SHP77 treated with DMSO at 0.1 percent for 48 hours (cell line): ENCODE data around the gene CSF1.

ENCODE experiments used
- DNase-seq: peaks from one replicate; lab custom pipeline; 2025; lab: John Stamatoyannopoulos, UW

CSF1 gene

DNA sequence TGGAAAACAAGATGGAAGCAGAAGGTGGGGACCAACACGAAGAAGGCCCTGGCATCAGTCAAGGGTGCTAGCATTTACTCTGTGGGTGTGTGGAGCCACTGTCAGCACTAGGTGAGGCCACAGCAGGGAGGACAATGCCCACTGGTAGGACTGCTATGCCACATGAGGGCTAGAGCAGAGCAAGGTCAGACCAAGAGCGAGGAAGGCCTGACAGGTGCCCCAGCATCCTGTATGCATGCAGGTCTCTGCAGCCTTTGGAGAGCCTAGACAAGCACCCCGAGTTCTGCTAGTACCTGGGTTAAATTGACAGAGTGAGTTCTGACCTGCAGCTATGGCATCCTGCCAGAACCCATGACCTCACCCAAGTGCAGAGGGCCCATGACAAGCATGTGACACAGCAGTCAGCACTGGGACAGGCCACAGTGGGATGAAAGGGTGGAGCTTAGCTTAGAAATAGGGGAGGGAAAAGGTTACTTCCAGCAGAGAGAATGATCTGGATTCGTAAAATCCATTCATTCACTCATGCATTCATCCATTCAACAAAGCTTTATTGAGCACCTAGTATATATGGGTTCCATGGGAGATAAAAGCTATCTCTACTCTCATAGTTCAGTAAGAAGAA lies 9.0 kb upstream of the CSF1 start:
- no peak for DNase-seq

GRCh38 chr1:109902204-109902985 lies 8.3 kb upstream of the CSF1 start:
- no peak for DNase-seq

GRCh38 chr1:109903376-109903930 lies 7.2 kb upstream of the CSF1 start:
- no peak for DNase-seq

DNA sequence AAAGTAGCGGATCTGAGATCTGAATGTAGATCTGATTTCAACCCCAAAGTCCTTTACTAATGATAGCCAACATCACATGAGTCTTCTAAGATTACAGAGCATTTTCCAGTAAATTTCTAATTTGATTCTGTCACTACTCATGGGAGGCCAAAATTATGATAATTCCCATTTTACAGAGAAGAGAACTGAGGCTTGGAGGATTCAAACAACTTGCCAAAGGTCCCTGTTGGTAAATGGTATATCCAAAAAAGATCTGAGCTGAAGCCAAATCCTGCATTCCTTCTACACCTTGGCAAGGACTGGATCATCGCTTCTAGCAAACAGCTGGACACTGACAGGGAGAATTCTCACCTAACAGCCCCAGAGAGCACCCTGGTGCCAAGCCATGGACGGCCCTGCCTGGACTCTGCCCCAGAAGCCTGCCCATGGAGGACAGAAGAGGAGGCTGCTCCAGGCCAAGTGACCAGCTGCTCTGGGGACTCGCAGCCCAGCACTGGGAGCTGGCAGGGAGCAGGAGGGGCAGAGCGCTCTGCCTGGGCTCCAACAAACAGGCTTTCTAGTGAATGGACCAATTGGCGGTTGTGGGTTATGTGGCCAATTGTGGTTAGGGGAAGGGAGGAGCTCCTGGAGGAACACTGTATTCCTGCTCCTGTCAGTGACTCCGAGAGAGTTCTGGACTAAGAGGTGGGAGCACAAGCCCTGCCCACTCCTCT lies 6.4 kb upstream of the CSF1 start:
- no peak for DNase-seq

DNA sequence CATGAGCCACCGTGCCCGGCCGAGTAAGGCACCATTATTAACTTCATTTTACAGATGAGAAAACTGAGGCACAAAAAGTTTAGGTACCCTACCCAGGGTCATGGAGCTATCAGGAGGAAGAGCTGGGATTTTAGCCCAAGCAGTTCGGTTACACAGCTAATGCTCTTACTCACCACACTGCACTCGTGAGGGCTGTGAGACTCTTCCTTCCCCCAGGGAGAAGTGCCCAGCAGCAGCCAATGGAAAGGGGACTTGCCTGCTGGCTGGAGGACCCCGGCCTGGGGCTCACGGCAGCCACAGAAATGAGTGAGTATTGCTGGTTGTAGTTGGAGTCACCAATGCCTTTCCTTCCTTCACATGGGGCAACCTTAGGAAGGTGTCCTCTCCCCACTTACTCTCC lies 5.2 kb upstream of the CSF1 start:
- DNase-seq: no peak

DNA sequence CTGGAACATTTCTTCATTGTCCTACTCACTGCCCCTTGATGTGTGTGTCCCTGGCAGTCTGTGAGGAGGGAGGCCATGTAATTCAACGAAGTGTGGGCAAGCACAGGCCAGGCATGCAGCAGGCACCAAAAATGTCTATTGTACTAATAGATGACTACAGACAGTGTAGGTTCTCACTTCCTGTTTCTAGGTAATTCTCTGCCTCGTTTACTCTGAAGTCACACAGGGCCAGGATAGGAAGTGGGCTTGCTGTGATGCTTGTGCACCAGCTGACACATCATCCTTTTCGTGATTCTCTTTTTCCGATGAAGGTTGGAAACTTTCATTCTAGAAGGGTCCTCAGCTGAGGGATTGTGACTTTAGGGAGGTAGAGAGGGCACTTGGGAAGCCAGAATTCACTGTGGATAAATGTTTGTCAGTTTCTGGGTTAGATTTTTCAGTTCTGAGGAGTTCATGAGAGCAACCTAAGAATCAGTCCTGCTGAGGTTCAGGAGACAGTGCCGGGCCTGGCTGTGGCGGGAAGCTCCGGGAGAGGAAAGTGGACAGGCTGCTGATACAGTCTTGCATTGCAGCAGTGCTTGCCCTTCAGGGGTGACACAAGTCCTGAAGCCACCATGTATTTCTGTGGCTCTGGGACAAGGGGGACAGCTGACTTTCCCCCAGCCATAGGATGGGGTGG lies 4.3 kb upstream of the CSF1 start:
- DNase-seq: no peak

- no peak for DNase-seq
Observed at GRCh38 chr1:109906839-109907180, 3.8 kb upstream of the CSF1 start.

DNA sequence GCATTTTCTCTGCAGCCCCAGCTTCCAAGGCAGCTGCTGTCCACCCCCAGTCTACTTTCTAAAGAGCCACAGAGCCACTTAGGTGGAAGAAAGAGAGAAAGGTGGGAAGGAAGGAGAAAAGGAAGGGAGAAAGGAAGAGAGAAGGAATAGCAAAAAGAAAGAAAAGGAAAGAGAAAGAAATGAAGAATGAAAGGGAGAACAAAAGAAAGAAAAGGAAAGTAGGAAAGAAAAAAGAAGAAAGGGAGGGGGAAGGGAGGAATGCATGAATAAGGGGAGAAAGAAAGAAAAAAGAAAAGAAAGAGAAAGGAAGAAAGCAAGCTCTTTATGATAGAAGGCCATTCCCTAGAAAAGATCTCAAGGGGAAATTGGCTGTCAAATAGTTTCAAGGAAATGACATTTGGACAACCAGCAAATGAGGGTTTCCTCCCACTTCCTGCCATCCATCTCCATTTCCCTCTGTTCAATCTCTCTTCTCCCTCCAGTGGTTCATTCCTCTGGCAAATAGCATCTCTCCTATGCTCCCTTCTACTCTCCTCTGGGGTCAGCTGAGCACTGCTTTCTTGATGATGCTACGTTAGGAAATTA lies 3.4 kb upstream of the CSF1 start:
- no peak for DNase-seq

GRCh38 chr1:109908836-109909235 lies 1.8 kb upstream of the CSF1 start:
- DNase-seq: no peak

DNA sequence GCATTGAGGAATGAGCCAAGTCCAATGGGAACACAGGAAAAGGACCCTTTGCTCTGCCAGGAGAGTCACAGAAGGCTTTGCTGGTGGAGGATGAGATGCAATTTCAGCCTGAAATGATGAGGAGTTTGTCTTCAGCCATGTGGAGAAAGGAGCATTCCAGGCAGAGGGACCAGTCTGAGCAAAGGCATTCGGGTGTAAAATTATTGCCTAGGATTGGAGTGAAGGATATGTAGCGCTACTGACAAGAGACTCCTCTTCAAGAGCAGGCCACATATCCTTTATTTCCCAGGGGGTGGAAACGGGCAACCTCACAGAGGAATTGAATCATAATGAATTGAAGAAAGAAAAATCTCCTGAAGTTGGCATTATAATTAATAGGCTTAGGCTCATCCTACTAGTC lies 1.1 kb upstream of the CSF1 start:
- no peak for DNase-seq

DNA sequence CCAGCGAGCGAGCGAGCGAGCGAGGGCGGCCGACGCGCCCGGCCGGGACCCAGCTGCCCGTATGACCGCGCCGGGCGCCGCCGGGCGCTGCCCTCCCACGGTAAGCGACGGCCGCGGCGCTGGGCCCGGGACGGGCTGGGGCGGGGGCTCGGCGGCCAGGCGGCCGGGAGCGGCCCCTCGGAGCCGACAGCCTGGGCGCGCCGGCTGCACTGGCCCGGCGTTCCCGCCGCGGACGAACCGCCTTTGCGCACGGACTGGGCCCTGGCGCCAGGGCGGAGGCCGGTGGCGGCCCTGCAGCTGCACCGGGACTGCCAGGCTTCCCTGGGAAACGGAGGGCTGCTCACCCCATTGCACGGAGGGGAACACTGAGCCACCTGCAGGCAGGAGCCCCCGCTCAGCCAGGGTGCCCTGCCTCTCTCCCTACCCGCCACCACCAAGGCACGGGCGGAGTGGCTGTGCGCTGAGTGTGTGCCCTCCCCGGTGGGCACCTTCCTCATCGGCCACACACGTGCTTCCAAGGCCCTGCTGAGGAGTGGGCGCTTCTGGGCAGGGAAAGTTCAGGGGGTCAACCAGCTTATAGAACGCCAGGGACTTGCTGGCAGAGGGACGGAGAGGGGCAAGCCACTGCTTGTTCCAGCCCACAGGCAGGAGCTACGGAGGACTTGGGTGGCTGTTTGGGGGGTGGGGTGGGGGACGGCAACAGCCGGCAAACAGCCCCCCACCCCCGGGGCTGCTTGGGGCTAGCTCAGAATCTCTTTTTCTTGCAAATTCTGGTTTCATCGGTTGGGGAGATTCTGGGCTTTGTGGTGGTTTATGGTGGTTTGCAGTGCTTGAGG lies 532 bp downstream of the CSF1 start:
- no peak for DNase-seq

DNA sequence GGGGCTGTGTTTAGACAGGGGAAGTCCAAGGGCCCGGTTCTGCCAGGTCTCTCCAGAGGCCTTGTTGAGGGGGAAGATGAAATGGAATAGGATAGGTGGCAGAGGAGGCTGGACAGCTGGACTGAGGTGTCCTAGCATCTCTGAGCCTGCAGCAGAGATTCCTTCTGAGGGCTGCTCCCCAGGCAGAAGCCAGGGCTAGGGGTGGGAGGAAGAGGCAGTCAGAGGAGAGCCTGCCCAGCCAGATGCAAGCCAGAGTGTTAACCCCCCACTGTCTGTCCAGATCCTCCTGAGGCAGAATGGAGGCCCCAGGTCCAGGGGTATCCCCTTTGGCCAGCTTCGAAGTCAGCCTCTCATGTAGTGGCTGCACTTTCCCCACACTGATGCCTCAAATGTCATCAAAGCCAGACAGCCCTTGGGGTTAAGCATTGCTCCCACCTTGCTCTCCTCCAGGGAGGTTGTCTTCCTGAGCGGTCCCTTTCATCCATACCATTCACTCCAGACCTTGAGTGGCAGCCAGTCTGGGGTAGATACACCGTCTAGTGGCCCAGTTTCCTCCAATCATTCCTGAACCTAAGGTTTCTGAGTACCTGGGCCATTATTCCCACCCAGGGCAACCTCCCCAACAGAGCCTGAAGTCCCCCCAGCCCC lies 1.7 kb downstream of the CSF1 start:
- DNase-seq: no peak

- DNase-seq: no peak
Observed at GRCh38 chr1:109912873-109913272, 2.2 kb downstream of the CSF1 start.

GRCh38 chr1:109913360-109913879 lies 2.8 kb downstream of the CSF1 start:
- DNase-seq: no peak

DNA sequence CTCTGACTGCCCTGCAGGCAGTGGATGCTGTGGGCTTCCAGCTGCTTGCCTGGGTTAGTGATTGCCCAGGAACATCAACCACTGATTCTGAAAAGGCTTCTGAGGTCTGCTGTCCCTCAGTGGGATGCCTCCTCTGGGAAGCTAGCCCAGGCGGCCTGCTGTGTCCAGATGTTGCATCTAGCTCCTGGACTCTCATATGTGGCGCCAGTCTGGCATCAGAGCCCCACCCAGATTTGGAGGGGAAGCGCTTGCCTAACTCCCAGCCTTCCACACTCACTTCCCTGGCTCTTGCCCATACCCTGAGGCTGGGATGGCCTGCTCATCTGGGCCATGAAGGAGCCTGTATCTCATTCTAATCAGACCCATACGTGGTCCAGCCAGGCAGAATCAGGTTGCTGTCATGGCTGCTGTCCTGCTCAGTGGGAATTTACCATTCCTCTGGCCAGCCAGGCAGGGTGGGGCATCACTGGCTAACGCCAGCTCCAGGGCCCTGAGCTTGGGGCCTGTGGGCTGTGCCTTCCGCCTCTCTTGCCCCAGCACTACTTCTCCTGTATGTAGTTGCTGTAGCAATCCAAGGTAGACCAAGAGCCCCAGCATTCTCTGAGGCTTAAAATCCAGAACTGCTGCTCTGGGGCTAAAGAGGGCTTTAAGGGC lies 4.1 kb downstream of the CSF1 start:
- no peak for DNase-seq

GRCh38 chr1:109917051-109917767 lies 6.6 kb downstream of the CSF1 start:
- no peak for DNase-seq

GRCh38 chr1:109917768-109918606 lies 7.3 kb downstream of the CSF1 start:
- no peak for DNase-seq

DNA sequence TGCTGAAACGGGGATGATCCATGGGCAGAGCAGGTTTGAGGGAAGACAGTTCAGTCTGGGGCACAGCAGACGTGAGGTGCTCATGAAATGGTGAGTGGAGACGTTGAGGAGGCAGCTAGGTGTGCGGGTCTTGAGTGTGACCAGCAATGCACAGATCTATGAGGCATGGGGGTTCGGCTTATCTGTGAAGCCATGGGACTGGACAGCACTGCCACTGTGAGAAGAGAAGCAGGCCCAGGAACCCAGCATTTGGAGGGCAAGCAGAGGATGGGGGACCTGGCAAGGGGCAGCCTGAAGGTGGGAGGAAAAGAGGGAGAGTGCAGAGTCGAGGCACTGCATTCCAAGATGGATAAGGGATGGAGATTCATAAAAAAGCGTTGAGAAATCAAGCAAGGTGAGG lies 8.0 kb downstream of the CSF1 start:
- no peak for DNase-seq
